KMS-11 (cell line): ENCODE data around the gene SLC8A1.

Source experiments
- H2AFZ ChIP-seq: fragments of 200-600 bp; sonication (generic); 2 replicates; pipeline ENCODE4 v1.6.1; 2016; ENCODE audit warnings: antibody characterized with exemption, mixed run types, low read depth
- H3K27ac ChIP-seq: fragments of 200-600 bp; sonication (generic); 2 replicates; pipeline ENCODE4 v1.6.1; 2016; ENCODE audit warnings: mild to moderate bottlenecking, mixed run types
- H3K27me3 ChIP-seq: fragments of 200-600 bp; sonication (generic); 2 replicates; pipeline ENCODE4 v1.6.1; 2017; ENCODE audit warnings: mild to moderate bottlenecking, low read depth, mixed run types, moderate library complexity; ENCODE audit not compliant: insufficient read depth
- H3K36me3 ChIP-seq: fragments of 200-600 bp; sonication (generic); 2 replicates; pipeline ENCODE4 v1.6.1; 2017; ENCODE audit warnings: mild to moderate bottlenecking, mixed run types; ENCODE audit not compliant: insufficient read depth
- H3K4me1 ChIP-seq: fragments of 200-600 bp; sonication (generic); 2 replicates; pipeline ENCODE4 v1.6.1; 2016; ENCODE audit warnings: mild to moderate bottlenecking, low read depth, mixed run types; ENCODE audit not compliant: poor library complexity, severe bottlenecking
- H3K4me2 ChIP-seq: fragments of 200-600 bp; sonication (generic); 2 replicates; pipeline ENCODE4 v1.7.0; 2016; ENCODE audit warnings: mild to moderate bottlenecking, mixed run types
- H3K4me3 ChIP-seq: fragments of 200-600 bp; sonication (generic); IDR thresholded peaks from 2 replicates; pipeline ENCODE4 v1.6.1; 2017; ENCODE audit warnings: low read depth, low read length, mixed read lengths; ENCODE audit not compliant: insufficient read depth
- H3K79me2 ChIP-seq: fragments of 200-600 bp; sonication (generic); 2 replicates; pipeline ENCODE4 v1.6.1; 2016; ENCODE audit warnings: low read depth, mixed run types; ENCODE audit not compliant: insufficient read depth
- H3K9ac ChIP-seq: fragments of 200-600 bp; sonication (generic); 2 replicates; pipeline ENCODE4 v1.6.1; 2016; ENCODE audit warnings: mild to moderate bottlenecking, mixed run types
- H4K20me1 ChIP-seq: fragments of 200-600 bp; sonication (generic); 2 replicates; pipeline ENCODE4 v1.6.1; 2016; ENCODE audit warnings: mild to moderate bottlenecking, mixed run types; ENCODE audit not compliant: insufficient read depth
- TF ChIP-seq, protein P1 (sequence below): fragments of 200-600 bp; sonication (generic); conservative IDR thresholded peaks from 2 replicates; pipeline ENCODE4 v1.6.1; 2017; ENCODE audit warnings: low read depth, mild to moderate bottlenecking, antibody characterized with exemption, low read length, moderate library complexity, mixed read lengths

Gene SLC8A1

GRCh38 chr2:40189881-40190280, 262.0 kb downstream of the SLC8A1 start:
- Histone ChIP-seq H3K36me3 (no peaks in the 10 kb centered on the region), H3K27me3 (no peaks in the 10 kb centered on the region), H4K20me1 (no peaks in the 10 kb centered on the region), H3K4me3 (no peak overlapping the region), H3K79me2 (no peaks in the 10 kb centered on the region), H3K9ac (no peak overlapping the region), H3K4me1 (no peaks in the 10 kb centered on the region), H3K27ac (no peak overlapping the region), H2AFZ (no peak overlapping the region), H3K4me2 (no peak overlapping the region)
- TF ChIP-seq, protein P1, sequence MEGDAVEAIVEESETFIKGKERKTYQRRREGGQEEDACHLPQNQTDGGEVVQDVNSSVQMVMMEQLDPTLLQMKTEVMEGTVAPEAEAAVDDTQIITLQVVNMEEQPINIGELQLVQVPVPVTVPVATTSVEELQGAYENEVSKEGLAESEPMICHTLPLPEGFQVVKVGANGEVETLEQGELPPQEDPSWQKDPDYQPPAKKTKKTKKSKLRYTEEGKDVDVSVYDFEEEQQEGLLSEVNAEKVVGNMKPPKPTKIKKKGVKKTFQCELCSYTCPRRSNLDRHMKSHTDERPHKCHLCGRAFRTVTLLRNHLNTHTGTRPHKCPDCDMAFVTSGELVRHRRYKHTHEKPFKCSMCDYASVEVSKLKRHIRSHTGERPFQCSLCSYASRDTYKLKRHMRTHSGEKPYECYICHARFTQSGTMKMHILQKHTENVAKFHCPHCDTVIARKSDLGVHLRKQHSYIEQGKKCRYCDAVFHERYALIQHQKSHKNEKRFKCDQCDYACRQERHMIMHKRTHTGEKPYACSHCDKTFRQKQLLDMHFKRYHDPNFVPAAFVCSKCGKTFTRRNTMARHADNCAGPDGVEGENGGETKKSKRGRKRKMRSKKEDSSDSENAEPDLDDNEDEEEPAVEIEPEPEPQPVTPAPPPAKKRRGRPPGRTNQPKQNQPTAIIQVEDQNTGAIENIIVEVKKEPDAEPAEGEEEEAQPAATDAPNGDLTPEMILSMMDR, result no peak

- Histone ChIP-seq H3K4me1 (no peaks in the 10 kb centered on the region), H3K36me3 (no peaks in the 10 kb centered on the region), H3K79me2 (no peaks in the 10 kb centered on the region), H2AFZ (no peak overlapping the region), H3K4me3 (no peak overlapping the region), H3K27me3 (no peaks in the 10 kb centered on the region), H3K9ac (no peak overlapping the region), H4K20me1 (no peaks in the 10 kb centered on the region), H3K4me2 (no peak overlapping the region), H3K27ac (no peak overlapping the region)
- TF ChIP-seq, protein P1, result no peak
These were observed 264.8 kb downstream of the SLC8A1 start for GRCh38 chr2:40187054-40187453.

GRCh38 chr2:40184551-40184950, 267.3 kb downstream of the SLC8A1 start:
- Histone ChIP-seq H3K27ac (no peak overlapping the region), H4K20me1 (no peaks in the 10 kb centered on the region), H3K9ac (no peak overlapping the region), H3K79me2 (no peaks in the 10 kb centered on the region), H3K4me3 (no peak overlapping the region), H3K4me1 (peaks cover 2% of the 10 kb centered on the region), H3K36me3 (no peaks in the 10 kb centered on the region), H3K27me3 (no peaks in the 10 kb centered on the region), H2AFZ (no peak overlapping the region), H3K4me2 (no peak overlapping the region)
- TF ChIP-seq, protein P1, result no peak

- Histone ChIP-seq H2AFZ (no peak overlapping the region), H3K9ac (no peak overlapping the region), H3K36me3 (no peaks in the 10 kb centered on the region), H3K27ac (no peak overlapping the region), H3K4me3 (no peak overlapping the region), H4K20me1 (no peaks in the 10 kb centered on the region), H3K27me3 (no peaks in the 10 kb centered on the region), H3K4me1 (peaks cover 20% of the 10 kb centered on the region), H3K79me2 (no peaks in the 10 kb centered on the region), H3K4me2 (no peak overlapping the region)
- TF ChIP-seq, protein P1, result no peak
These were observed 270.0 kb downstream of the SLC8A1 start for GRCh38 chr2:40181855-40182254.
